ENCODE measurements around the gene FABP6. TPM values are rescaled to one million over a fixed set of nuclear protein-coding genes. Genes with fewer than 3 reads are reported as not detected.
A peak's percentile ranks its signal among the peaks of the same experiment; 100 is the strongest.

The FABP6 gene
- total RNA-seq, 2 donors from 2014 or later = not detected

- no peak for TF ChIP-seq CTCF (IDR thresholded peaks at IDR 0.05)
- H3K27ac ChIP-seq = no peak overlapping the region
- H3K27me3 ChIP-seq (replicated peaks; ENCODE audit: insufficient read depth) = no peaks in the 10 kb centered on the region
- peaks cover 0 to 5% of the 10 kb centered on the region in 2 donors for H3K4me1 ChIP-seq (ENCODE audit: control insufficient read depth in 1 of 2, low read depth in 2 of 2)
- no peak for ATAC-seq (ENCODE audit: insufficient number of reproducible peaks, low FRiP score, low read depth)
- no peaks in the 10 kb centered on the region for H3K9me3 ChIP-seq
- no peaks in the 10 kb centered on the region for H3K36me3 ChIP-seq
- no peak overlapping the region for H3K4me3 ChIP-seq
- no peak for DNase-seq (ENCODE audit: low spot score)
Observed at GRCh38 chr5:160197341-160198144, 31.8 kb upstream of the FABP6 start.

DNA sequence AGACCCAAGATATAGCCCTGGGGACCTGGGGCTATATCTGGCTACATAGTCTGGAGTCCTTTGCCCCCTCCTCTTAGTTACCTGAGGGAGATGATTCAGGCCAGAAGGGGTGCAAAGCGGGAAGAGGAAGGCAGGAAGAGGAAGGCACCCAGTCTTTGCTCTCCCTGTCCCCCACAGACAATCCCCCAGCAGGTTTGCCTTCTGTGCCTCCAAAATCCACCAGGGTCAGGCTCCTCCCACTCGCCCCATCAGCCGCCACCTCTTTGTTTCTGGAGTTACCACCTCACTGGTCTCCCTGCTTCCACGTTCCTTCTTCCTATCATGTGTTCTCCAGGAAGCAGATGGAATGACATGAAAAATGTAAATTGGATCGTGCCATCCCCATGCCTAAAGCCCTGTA, 31.2 kb upstream of the FABP6 start:
- no peaks in the 10 kb centered on the region for H3K9me3 ChIP-seq
- no peaks in the 10 kb centered on the region for H3K36me3 ChIP-seq
- DNase-seq (ENCODE audit: low spot score) = no peak
- ATAC-seq (ENCODE audit: insufficient number of reproducible peaks, low FRiP score, low read depth) = no peak
- H3K4me1 ChIP-seq (ENCODE audit: control insufficient read depth in 1 of 2, low read depth in 2 of 2) = peaks cover 0 to 5% of the 10 kb centered on the region in 2 donors
- no peak overlapping the region for H3K27ac ChIP-seq
- no peak overlapping the region for H3K4me3 ChIP-seq
- TF ChIP-seq CTCF (IDR thresholded peaks at IDR 0.05) = no peak
- H3K27me3 ChIP-seq (replicated peaks; ENCODE audit: insufficient read depth) = no peaks in the 10 kb centered on the region

DNA sequence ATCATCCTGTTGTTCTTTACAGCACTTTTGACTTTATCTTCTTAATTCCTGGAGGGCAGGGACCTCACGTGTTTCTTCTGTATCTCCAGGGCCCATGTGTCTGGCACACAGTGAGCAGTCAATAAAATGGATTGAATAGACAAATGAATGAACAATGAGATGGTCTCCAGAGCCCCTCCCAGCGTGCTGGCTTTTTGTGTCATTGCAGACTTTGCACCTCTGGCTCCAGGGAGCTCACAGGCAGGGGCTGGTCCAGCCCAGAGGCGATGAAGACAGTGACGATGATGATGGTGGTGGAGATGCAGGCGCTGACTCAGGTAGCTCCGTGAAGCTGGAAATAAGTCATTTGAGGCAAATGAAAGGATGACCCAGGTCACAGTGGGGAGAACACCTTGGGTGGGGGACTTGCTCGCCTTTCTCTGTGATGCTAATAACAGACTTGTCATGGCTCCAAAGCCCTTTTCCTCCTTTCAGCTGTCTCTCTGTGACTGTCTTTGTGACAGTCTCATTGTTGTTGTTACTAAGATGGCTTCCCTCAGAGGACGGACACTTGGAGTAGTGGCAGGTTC, 30.4 kb upstream of the FABP6 start:
- Histone ChIP-seq H3K27me3 (replicated peaks; ENCODE audit: insufficient read depth) (no peaks in the 10 kb centered on the region), H3K27ac (no peak overlapping the region), H3K9me3 (no peaks in the 10 kb centered on the region), H3K4me1 (ENCODE audit: control insufficient read depth in 1 of 2, low read depth in 2 of 2) (peaks cover 0 to 5% of the 10 kb centered on the region in 2 donors), H3K4me3 (peak overlapping the region; percentile 71), H3K36me3 (no peaks in the 10 kb centered on the region)
- no peak for ATAC-seq (ENCODE audit: insufficient number of reproducible peaks, low FRiP score, low read depth)
- no peak for TF ChIP-seq CTCF (IDR thresholded peaks at IDR 0.05)
- DNase-seq (ENCODE audit: low spot score) = no peak

GRCh38 chr5:160199410-160199911, 29.8 kb upstream of the FABP6 start:
- Histone ChIP-seq H3K4me3 (peak overlapping the region; percentile 71), H3K27me3 (replicated peaks; ENCODE audit: insufficient read depth) (no peaks in the 10 kb centered on the region), H3K36me3 (no peaks in the 10 kb centered on the region), H3K9me3 (no peaks in the 10 kb centered on the region), H3K27ac (no peak overlapping the region), H3K4me1 (ENCODE audit: control insufficient read depth in 1 of 2, low read depth in 2 of 2) (peaks cover 0 to 5% of the 10 kb centered on the region in 2 donors)
- ATAC-seq (ENCODE audit: insufficient number of reproducible peaks, low FRiP score, low read depth) (peak; percentile 72), DNase-seq (ENCODE audit: low spot score) (no peak)
- peak; percentile 93 for TF ChIP-seq CTCF (IDR thresholded peaks at IDR 0.05)

DNA sequence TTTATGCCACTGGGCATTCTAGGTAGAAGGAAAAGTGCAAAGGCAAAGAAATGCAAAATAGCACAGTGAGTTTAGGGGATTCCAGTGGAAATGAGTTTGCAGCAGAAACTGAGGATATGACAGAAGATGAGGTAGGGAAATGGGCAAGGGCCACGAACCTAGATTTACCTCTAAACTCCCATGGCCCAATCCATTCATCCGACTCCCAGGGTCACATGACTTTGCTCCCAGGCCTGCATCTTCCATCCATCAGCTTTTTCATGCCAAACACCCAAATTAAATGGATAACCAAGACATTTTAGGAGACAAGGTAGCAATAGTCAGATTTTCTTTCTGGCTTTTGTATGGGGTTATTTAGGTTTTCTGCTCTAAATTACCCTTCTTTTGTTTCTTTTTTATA, 22.2 kb upstream of the FABP6 start:
- DNase-seq (ENCODE audit: low spot score) (no peak), ATAC-seq (ENCODE audit: insufficient number of reproducible peaks, low FRiP score, low read depth) (no peak)

More for the DNA sequence above, 22.2 kb upstream of the FABP6 start:
- TF ChIP-seq CTCF (IDR thresholded peaks at IDR 0.05) = no peak
- Histone ChIP-seq H3K9me3 (no peaks in the 10 kb centered on the region), H3K36me3 (no peaks in the 10 kb centered on the region), H3K4me1 (ENCODE audit: control insufficient read depth in 1 of 2, low read depth in 2 of 2) (no peaks in the 10 kb centered on the region), H3K27me3 (replicated peaks; ENCODE audit: insufficient read depth) (no peaks in the 10 kb centered on the region), H3K4me3 (no peak overlapping the region), H3K27ac (no peak overlapping the region)

All from thoracic aorta (tissue), 2 donors.